HuH-7 (cell line): ENCODE data around the gene RMDN2.
"Not testable (repeated sequence)": the region's sequence is repeated elsewhere in the genome, so short reads cannot be mapped to it uniquely, and the experiment has no call there.

Experiments
- DNase-seq: peaks from one replicate; pipeline ENCODE4 v3.0.0; 2011; ENCODE audit warnings: low spot score

RMDN2 gene

DNA sequence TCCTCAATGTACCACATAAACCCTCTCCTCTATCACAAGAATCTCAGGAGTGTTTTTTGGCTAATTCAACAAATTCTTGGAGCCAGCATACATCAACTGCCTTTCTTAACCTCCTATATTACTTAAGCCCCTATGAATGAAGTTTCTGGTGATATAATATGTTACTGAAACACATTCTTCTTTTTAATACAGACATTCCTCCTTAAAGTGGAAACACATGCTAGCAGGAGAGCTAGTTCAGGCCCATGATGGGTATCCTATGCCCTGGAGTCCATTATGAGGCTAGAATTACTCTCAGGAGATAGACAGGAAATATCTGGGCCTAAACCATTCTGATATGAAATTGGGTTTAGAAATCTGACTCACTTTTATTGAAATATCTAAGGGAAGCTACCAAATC is 26.6 kb upstream of the RMDN2 start:
- DNase-seq: no peak

DNA sequence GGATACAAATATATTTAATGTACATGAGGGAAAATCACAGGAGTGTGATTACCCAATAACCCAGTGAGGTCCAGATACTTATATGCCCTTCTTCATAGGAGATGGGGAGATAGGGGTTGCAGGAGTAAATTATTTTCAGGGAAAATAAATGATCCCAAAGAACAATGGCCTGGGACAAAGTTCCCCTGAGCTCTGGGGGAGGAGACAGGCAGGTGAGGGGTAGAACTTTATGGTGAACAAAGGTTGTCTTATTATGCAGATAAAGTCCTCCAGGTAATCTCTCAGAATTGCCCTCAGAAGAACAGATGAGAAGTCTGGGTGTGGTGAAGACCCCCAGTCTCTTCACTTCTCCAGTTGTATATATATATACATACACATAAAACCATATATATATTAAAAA is 22.1 kb upstream of the RMDN2 start:
- DNase-seq: no peak

- no peak for DNase-seq
These were observed 20.7 kb upstream of the RMDN2 start for GRCh38 chr2:37904425-37904824.

DNA sequence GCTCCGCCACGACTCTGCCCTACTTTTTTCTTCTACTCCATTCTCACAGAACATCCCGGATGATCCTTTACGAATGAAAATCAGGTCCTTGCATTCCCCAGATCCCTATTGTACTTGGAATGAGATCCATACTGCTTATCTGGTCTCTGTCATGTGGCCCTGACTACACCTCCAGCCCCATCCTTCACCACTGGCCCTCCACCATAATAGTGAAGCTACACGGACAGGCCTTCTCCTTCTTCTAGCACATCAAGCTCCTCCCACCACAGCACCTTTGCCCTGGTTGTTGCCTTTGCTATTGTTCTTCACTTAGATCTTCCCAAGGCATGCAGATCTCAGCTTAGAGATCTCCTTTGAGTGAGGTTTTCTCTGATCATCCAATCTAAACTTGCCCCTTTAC is 20.1 kb upstream of the RMDN2 start:
- no peak for DNase-seq

DNA sequence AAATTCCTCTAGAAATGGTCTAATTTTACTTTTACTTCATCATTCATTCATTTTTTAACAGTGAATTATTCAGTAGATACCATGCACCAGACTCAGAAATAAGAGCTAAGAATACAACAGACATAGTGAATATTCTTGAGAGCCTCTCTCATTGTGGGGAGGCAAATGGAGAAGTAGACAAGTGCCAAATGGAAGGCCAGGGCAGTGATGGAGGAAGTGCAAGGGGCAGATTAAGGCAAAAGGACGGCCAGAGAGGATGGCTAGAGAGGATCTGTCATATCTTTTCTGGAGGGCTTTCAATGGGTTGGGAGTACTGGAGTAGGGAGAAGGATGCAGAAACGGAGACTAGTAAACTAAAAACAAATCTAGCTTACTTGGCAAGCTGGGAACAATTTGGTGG is 19.0 kb upstream of the RMDN2 start:
- no peak for DNase-seq

DNA sequence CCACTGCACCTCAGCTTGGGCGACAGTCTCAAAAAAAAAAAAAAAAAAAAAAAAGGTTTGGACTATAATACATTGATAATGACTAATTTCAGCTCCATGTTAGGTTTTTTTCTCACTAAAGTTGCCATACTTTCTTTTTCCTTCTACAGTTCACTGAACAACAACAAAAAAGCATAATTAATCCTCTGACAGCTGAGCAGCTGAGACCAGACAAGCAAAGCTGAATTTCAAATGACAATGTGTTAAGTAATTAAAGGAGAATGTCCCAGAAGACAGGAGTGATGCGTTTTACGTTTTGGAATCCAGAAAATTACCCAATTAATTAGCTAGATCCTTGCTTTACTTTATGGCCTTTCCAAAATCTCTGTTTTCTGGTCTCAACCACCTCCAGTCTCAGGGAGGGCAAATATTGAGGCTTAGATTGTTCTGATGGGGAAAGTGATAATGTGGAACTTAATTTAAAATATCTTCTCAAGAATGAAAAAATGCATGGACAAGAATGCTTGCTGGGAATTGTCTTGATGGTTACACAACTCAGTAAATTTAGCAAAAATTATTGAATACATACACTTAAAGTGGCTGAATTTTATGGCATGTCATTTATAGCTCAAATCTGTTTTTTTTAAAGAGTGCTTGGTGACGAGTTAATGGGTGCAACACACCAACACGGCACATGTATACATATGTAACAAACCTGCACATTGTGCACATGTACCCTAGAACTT is 17.4 kb upstream of the RMDN2 start:
- DNase-seq: no peak

DNA sequence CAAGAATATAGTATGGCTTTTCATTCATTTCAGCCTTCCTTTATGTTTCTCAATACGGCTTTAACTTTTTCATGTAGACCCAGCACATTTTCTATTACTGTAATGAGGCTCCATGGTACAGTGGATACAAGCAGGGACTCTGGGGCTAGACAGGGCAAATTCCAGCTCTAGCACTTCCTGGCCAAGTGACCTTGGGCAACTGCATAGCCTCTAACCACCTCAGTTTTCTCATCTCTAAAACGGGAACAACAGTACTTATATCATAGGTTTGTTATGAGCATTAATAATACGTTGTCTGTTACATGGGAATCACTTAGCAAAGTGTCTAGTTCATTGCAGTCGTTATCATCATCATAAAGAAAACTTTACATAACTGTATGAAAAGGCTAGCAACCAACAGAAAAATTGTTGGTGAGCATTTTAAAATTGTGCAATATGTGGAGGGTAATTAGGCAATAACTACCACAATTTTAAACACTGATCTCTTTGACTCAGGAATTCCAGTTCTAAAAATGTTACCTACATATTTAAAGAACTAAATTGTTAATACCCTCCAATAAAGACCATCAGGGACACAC is 13.7 kb upstream of the RMDN2 start:
- no peak for DNase-seq

- DNase-seq: no peak
These were observed 13.0 kb upstream of the RMDN2 start for GRCh38 chr2:37912056-37912455.

DNA sequence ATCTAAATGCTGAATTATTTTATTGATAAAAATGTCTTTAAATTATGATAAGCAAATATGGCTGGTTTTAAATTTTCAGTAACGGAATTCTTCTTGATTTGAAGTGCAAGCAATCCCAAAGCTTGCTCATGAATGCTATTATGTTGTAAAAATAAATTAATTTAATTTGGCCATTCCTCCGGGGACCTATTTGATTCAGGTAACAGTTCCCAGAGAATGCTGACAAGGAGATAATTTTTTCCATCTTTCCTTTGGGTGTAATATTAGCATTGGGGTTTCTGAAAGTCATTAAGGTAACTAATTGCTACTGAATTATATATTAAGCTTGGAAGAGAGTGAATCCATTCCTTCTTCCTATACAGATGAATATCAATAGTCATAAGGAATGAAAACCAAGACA is 12.5 kb upstream of the RMDN2 start:
- no peak for DNase-seq

- DNase-seq: no peak
These were observed 10.7 kb upstream of the RMDN2 start for GRCh38 chr2:37914340-37914739.

- DNase-seq: no peak
These were observed 9.3 kb upstream of the RMDN2 start for GRCh38 chr2:37915773-37916172.

GRCh38 chr2:37916512-37917082 is 8.5 kb upstream of the RMDN2 start:
- DNase-seq: no peak

- no peak for DNase-seq
These were observed 7.5 kb upstream of the RMDN2 start for GRCh38 chr2:37917281-37918228.

DNA sequence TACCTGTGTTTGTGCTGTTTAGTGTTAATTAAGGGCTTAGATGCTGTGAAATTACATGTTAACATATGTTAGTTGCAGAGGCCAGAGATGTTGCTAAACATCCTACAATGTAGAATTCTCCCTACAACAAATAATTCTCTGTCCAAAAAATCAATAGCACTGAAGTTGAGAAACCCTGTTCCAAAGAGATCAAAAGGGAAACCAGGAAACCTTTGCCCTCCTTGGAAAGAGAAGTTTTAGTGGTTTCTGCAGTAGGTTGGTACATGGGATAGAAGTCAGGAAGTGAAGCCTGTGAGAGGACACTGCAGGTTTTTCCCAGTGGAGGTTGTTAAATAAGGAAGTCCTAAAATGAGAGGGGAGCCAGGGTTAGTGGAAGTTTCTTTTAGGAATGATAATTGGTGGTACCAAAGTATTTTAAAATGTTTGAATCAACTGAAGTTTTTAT is 6.3 kb upstream of the RMDN2 start:
- peak; percentile 53 for DNase-seq

DNA sequence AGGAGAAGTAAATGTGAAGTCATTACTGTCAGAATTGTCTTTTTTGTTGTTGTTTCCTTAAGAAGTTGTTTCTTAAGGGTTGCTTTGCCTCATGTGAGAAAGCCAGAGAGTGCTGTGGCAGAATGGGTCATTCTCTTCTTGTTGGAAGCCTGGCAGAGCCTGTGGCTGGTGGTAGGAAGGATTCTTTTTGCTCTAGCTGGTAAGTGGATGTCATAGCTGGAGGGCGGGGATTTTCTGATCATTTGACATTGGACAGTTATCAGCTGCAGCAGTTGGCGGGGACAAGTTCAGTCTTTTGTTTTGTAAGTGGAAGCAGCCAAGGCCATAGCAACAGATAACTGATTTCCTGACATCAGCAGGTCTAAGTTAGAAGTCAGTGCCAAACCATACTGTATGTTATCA is 5.5 kb upstream of the RMDN2 start:
- no peak for DNase-seq

DNA sequence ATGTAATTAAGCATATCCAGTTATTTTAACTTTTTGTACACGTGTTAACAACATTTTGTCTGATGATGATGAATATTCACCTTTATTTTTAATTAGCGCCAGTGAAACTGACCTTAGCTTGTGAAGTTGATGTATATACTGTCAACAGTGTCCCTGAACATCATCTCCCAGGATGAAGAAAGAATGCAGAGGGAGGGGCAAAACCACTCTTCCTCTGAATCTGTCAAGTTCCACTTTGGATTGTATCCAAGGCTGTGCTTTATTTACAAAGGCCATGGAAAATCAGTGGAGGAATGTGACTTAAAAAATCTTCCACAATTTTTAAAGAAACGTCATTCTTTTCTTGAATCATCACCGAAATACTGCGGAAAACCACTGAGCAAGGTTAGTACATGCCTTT is 4.5 kb upstream of the RMDN2 start:
- no peak for DNase-seq

DNA sequence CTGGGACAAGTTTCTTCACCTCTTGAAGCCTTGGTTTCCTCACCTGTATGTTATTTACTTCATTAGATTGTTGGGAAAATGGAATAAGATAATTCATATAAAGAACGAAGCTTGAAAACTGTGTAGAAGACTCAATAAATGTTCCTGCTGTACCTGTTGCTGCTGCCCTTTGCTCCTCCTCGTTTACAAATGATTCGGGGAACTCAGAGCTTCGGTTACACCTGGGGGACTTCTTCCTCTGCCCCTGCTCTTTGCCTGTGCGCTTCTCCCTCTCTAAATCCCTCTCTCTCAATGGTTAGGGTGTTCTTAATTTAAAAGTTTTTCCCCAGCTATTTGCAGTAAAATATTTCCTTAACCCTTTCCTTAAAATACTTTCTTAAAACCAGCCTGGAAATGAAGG is 3.3 kb upstream of the RMDN2 start:
- no peak for DNase-seq

DNA sequence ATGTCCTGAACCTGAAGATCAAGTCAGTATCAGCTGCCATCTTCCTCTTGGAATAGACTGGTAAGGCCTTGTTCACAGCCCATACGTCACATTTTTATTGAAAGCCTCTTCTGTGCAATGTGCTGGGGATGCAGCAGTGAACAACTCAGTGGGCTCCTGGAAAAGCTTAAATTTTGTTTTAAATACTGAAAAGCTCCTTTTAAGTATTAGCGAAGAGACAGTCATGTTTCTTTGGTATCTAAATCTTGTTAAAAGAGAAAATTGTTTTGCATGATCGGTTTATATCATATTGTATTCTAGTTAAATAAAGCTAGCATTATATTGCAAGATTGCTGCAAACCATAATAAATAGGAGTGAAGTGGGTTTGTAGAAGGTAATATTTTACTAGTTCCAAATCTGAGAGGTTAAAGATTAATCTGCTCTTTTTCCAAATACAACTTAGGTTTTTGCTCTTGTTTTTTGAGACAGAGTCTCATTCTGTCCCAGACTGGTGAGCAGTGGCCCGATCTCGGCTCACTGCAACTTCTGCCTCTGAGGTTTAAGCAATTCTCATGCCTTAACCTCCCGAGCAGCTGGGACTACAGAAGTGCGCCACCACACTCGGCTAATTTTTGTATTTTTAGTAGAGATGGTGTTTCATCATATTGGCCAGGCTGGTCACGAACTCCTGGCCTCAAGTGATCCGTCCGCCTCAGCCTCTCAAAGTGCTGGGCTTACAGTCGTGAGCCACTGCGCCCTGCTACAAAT is 1.6 kb upstream of the RMDN2 start:
- DNase-seq: no peak

- DNase-seq: no peak
These were observed 1.5 kb downstream of the RMDN2 start for GRCh38 chr2:37926635-37927034.

DNA sequence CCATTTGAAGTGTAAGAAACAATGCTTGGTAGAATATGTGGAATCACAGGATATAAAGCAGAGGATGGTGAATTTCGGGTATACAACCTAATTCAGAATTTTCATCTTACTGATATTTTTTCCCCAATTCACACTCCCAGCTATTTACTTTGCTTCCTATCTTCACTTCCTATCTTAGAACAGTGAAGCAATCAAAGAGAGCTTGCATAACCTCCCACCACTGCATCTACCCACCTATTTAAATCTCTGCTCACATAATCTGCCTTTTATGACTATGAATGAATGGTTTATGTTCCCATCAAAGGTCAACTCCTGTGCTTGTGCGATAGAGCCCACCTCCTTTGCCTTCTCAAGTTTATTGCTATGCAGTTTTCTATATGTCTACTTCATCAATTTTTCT is 3.3 kb downstream of the RMDN2 start:
- peak; percentile 61 for DNase-seq

DNA sequence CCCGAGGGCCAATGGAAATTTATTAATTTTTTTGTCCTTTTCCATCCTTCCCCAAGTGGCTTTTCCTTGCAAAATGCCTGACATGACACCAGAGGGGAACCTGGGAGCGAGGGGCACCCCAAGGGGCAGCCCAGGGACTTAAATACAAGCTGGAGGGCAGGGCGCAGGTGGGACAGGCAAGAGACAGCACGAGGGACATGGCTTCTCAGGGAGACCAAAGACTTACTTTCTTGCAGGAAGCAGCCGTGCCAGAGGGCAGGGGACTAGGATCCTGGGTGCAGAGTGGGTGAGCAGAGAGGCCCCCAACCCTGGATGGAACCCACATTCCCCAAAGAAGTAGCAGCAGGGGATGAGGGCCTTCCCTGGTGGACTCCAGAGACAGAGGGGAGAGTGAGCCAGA is 5.3 kb downstream of the RMDN2 start:
- not testable (repeated sequence) for DNase-seq

- DNase-seq: not testable (repeated sequence)
These were observed 7.8 kb downstream of the RMDN2 start for GRCh38 chr2:37932873-37933272.
